HEK293T (cell line): Measurements from ENCODE around the gene ACSF2.

ENCODE experiments used
- ARNT ChIP-seq: fragments of 450-650 bp; IDR thresholded peaks from 2 replicates; pipeline ENCODE4 v1.6.1; 2017; ENCODE audit warnings: mild to moderate bottlenecking
- BHLHE40 ChIP-seq: fragments of 450-650 bp; IDR thresholded peaks from 2 replicates; pipeline ENCODE4 v1.6.1; 2016; ENCODE audit warnings: mild to moderate bottlenecking, moderate library complexity, borderline replicate concordance
- CTBP1 ChIP-seq: fragments of 450-650 bp; IDR thresholded peaks from 2 replicates; pipeline ENCODE4 v1.6.1; 2016; ENCODE audit warnings: borderline replicate concordance
- ELF4 ChIP-seq: fragments of 450-650 bp; IDR thresholded peaks from 2 replicates; pipeline ENCODE4 v1.6.1; 2017; ENCODE audit warnings: antibody characterized with exemption
- FOXK2 ChIP-seq: fragments of 450-650 bp; IDR thresholded peaks from 2 replicates; pipeline ENCODE4 v1.6.1; 2016; ENCODE audit warnings: mild to moderate bottlenecking
- FOXM1 ChIP-seq: fragments of 450-650 bp; IDR thresholded peaks from 2 replicates; pipeline ENCODE4 v1.6.1; 2017; ENCODE audit warnings: mild to moderate bottlenecking, borderline replicate concordance
- HDGF ChIP-seq: fragments of 450-650 bp; IDR thresholded peaks from 2 replicates; pipeline ENCODE4 v1.6.1; 2017; ENCODE audit warnings: antibody characterized with exemption, borderline replicate concordance
- L3MBTL2 ChIP-seq: fragments of 450-650 bp; conservative IDR thresholded peaks from 2 replicates; pipeline ENCODE4 v1.6.1; 2016; ENCODE audit warnings: mild to moderate bottlenecking
- LEF1 ChIP-seq: fragments of 450-650 bp; IDR thresholded peaks from 2 replicates; pipeline ENCODE4 v1.6.1; 2017; ENCODE audit warnings: mild to moderate bottlenecking, borderline replicate concordance
- NFRKB ChIP-seq: fragments of 450-650 bp; IDR thresholded peaks from 2 replicates; pipeline ENCODE4 v1.6.1; 2016; ENCODE audit warnings: mild to moderate bottlenecking, moderate library complexity
- PKNOX1 ChIP-seq: fragments of 450-650 bp; IDR thresholded peaks from 2 replicates; pipeline ENCODE4 v1.6.1; 2016
- SP1 ChIP-seq: fragments of 450-650 bp; IDR thresholded peaks from 2 replicates; pipeline ENCODE4 v1.6.1; 2017
- SUZ12 ChIP-seq: fragments of 450-650 bp; IDR thresholded peaks from 2 replicates; pipeline ENCODE4 v1.6.1; 2016; ENCODE audit warnings: mild to moderate bottlenecking
- ZNF384 ChIP-seq: fragments of 450-650 bp; IDR thresholded peaks from 2 replicates; pipeline ENCODE4 v1.6.1; 2016

GRCh38 chr17:50508573-50509460, 82.8 kb downstream of the ACSF2 start:
- no peak for TF ChIP-seq SUZ12
- TF ChIP-seq NFRKB = no peak
- TF ChIP-seq PKNOX1 = no peak
- TF ChIP-seq ARNT = no peak
- no peak for TF ChIP-seq ZNF384
- TF ChIP-seq BHLHE40 = no peak
- TF ChIP-seq HDGF = no peak
- no peak for TF ChIP-seq SP1
- TF ChIP-seq LEF1 = no peak
- TF ChIP-seq FOXM1 = no peak
- TF ChIP-seq L3MBTL2 = no peak
- TF ChIP-seq FOXK2 = no peak
- no peak for TF ChIP-seq ELF4
- TF ChIP-seq CTBP1 = no peak
